Measurements from ENCODE around the gene GABRD. TPM values are rescaled to one million over a fixed set of nuclear protein-coding genes. Genes with fewer than 3 reads are reported as not detected.
A peak's percentile ranks its signal among the peaks of the same experiment; 100 is the strongest.

Gene GABRD
- total RNA-seq, 6 experiments from 2014 or later: 0.55 TPM; not detected in 5

DNA sequence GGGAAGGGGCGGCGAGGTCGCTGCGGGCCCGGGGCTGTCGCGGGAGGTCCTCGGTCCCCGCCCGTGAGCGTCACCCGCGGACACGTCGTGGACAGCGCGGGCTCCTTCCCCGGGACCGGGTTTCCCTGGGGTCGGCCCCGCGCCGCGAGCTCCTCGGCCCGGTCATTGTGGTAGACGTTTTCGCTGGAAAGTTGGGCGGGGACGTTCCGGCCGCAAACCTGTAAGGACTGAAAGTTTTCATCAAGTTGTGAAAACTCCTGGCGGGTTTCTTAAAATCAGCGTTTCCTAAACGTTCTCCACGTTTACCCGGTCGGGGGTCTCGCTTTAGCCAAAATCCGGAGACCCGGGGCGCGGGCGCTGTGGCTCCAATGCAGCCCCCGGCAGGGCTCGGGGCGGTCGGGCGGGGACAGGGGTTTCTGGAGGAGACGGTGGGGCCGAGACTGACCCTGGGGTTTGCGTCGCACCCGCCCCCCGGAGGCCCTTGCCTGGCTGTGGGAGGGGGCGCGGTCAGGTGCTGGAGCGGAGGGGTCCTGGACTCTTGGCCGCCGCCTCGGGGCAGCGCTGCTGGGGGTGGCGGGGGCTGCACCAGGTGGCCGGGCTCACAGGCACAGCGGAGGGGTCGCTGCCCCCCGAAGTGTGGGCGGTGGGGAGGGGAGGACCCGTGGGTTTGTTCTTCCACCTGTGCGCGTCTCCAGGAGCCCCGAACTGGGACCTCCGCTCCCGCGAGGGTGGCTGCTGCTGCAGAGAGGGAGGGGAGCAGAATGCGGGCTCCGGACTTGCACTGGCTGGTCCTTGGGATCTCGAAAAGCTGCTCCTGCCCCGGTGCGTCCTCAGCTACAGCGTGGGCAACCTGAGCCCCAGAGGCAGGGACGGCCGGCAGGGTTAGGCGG, 31.9 kb downstream of the GABRD start:
- Histone ChIP-seq H3K9me3 (no peaks in the 10 kb centered on the region), H3K4me1 (peaks cover 0 to 25% (median 5%) of the 10 kb centered on the region in 4 donors), H3K27me3 (no peaks in the 10 kb centered on the region), H3K27ac (peak overlapping the region in 1 of 3 donors; percentile 75), H3K36me3 (peaks cover 0 to 5% (median 0%) of the 10 kb centered on the region in 4 donors), H3K4me3 (peak overlapping the region; percentile 72 to 79 (median 75))
- intact Hi-C loops (cut with DNase I): no loop called here
- 1% methylated on average over 30 of the region's 84 CpGs for WGBS (ENCODE audit: insufficient coverage, low coverage, low lambda C conversion rate, missing lambda C conversion rate)
- ATAC-seq: no peak
- DNase-seq: no peak
- TF ChIP-seq POLR2A (IDR thresholded peaks at IDR 0.05): no peak
- TF ChIP-seq, protein P1, sequence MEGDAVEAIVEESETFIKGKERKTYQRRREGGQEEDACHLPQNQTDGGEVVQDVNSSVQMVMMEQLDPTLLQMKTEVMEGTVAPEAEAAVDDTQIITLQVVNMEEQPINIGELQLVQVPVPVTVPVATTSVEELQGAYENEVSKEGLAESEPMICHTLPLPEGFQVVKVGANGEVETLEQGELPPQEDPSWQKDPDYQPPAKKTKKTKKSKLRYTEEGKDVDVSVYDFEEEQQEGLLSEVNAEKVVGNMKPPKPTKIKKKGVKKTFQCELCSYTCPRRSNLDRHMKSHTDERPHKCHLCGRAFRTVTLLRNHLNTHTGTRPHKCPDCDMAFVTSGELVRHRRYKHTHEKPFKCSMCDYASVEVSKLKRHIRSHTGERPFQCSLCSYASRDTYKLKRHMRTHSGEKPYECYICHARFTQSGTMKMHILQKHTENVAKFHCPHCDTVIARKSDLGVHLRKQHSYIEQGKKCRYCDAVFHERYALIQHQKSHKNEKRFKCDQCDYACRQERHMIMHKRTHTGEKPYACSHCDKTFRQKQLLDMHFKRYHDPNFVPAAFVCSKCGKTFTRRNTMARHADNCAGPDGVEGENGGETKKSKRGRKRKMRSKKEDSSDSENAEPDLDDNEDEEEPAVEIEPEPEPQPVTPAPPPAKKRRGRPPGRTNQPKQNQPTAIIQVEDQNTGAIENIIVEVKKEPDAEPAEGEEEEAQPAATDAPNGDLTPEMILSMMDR (IDR thresholded peaks at IDR 0.05): no peak

DNA sequence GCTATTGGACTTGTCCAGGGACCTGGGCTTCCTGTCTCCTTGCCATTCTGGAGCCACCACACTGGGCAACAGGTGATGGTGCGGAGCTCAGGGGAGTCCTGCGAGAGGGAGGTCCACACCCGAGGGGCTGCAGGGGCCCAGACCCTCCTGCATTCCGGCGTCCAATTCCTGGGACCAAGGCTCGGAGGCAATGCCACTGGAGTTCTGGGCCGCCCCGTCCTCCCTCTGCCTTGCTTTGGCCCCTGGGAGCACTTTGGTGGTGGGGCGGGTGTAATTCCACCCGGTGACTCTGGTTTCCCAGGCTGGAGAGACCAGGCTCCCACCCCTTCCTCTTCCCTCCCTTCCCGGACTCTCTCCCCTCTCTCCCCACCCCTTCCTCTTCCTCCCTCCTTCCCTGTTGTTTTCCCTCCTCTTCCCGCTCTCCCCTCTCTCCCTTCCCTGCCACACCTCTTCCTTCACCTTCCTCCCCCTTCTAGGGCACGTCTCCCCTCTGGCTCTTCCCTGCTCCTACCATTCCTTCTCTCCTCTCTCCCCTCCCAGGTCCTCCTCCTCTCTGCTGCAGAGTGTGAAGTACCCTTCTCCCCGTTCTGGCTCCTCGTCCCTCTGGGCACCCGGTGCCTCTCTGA, 33.0 kb downstream of the GABRD start:
- TF ChIP-seq, protein P1 (IDR thresholded peaks at IDR 0.05): no peak
- no peak for TF ChIP-seq POLR2A (IDR thresholded peaks at IDR 0.05)
- WGBS (ENCODE audit: insufficient coverage, low coverage, low lambda C conversion rate, missing lambda C conversion rate): 71% methylated on average over 4 of the region's 16 CpGs
- no peak for ATAC-seq
- intact Hi-C loops (cut with DNase I): no loop called here
- Histone ChIP-seq H3K9me3 (no peaks in the 10 kb centered on the region), H3K4me1 (peaks cover 0 to 20% (median 0%) of the 10 kb centered on the region in 4 donors), H3K4me3 (no peak overlapping the region), H3K27me3 (no peaks in the 10 kb centered on the region), H3K27ac (no peak overlapping the region), H3K36me3 (peaks cover 0 to 5% (median 0%) of the 10 kb centered on the region in 4 donors)
- DNase-seq: no peak

DNA sequence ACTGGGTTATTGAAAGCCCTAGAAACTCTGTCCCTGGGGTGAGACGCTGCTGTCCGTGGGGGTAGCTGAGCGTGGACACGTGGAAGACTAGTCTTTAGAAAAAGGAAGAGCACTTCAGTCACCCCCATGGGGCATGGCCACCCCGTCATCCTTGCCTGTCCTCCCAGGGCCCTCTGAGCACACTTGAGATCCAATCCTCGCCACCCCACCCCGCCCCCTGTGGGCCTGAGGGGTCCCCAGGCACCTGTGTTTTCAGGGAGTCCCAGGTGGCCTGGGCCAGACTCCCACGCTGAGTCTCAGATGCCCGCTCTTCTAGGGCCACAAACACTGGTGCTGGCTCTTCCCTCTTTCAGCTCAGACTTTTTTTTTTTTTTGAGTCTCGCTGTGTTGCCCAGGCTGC, 33.6 kb downstream of the GABRD start:
- intact Hi-C loops (cut with DNase I): no loop called here
- Histone ChIP-seq H3K27ac (no peak overlapping the region), H3K36me3 (peaks cover 0 to 5% (median 0%) of the 10 kb centered on the region in 4 donors), H3K4me1 (peaks cover 0 to 18% (median 0%) of the 10 kb centered on the region in 4 donors), H3K4me3 (no peak overlapping the region), H3K27me3 (no peaks in the 10 kb centered on the region), H3K9me3 (no peaks in the 10 kb centered on the region)
- no peak for ATAC-seq
- no peak for DNase-seq
- WGBS (ENCODE audit: insufficient coverage, low coverage, low lambda C conversion rate, missing lambda C conversion rate): 89% methylated on average over 7 of the region's 10 CpGs
- no peak for TF ChIP-seq POLR2A (IDR thresholded peaks at IDR 0.05)
- TF ChIP-seq, protein P1 (IDR thresholded peaks at IDR 0.05): no peak

DNA sequence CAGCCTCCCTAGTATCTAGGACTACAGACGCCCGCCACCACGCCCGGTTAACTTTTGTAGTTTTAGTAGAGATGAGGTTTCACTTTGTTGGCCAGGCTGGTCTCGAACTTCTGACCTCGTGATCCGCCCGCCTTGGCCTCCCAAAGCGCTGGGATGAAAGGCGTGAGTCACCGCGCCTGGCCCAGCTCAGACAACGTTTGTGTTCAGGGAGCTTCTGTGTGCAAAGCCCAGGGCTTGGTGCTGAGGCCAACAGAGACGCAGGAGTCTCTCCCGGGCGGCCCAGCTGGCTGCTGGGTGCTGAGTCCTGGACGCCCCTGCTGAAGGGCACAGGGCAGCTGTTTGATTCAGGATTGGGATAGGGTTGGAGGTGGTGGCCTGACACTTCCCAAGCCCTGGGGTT, 34.1 kb downstream of the GABRD start:
- Histone ChIP-seq H3K9me3 (no peaks in the 10 kb centered on the region), H3K4me1 (peaks cover 0 to 13% (median 0%) of the 10 kb centered on the region in 4 donors), H3K27me3 (no peaks in the 10 kb centered on the region), H3K36me3 (peaks cover 0 to 5% (median 0%) of the 10 kb centered on the region in 4 donors), H3K4me3 (no peak overlapping the region), H3K27ac (no peak overlapping the region)
- TF ChIP-seq POLR2A (IDR thresholded peaks at IDR 0.05): no peak
- TF ChIP-seq, protein P1 (IDR thresholded peaks at IDR 0.05): no peak
- WGBS (ENCODE audit: insufficient coverage, low coverage, low lambda C conversion rate, missing lambda C conversion rate): 96% methylated on average over 5 of the region's 17 CpGs
- intact Hi-C loops (cut with DNase I): no loop called here
- no peak for ATAC-seq
- no peak for DNase-seq

Data from right lobe of liver (tissue), 6 donors.